Epithelial cell of esophagus (primary cell): Measurements from ENCODE around the gene RNASE8.

Experiments
- DNase-seq: peaks from one replicate; pipeline ENCODE4 v3.0.0; 2010; ENCODE audit warnings: low read depth
- H3K4me3 ChIP-seq: 2 replicates; pipeline ENCODE4 v1.5.1; 2011; ENCODE audit warnings: mild to moderate bottlenecking, low read length, control low read depth
- CTCF ChIP-seq: IDR thresholded peaks from 2 replicates; pipeline ENCODE4 v1.5.1; 2011; ENCODE audit warnings: low read depth, mild to moderate bottlenecking, low read length, control low read depth, inconsistent platforms; ENCODE audit not compliant: insufficient read depth; ENCODE audit errors: missing control alignments

RNASE8 gene

GRCh38 chr14:21089271-21089670 is 31.6 kb downstream of the RNASE8 start:
- TF ChIP-seq CTCF: no peak
- no peak for DNase-seq
- H3K4me3 ChIP-seq: no peak overlapping the region

GRCh38 chr14:21089877-21090193 is 32.2 kb downstream of the RNASE8 start:
- no peak for DNase-seq
- TF ChIP-seq CTCF: no peak
- H3K4me3 ChIP-seq: no peak overlapping the region

GRCh38 chr14:21090194-21090939 is 32.7 kb downstream of the RNASE8 start:
- peak; percentile 42 for TF ChIP-seq CTCF
- no peak for DNase-seq
- no peak overlapping the region for H3K4me3 ChIP-seq

- no peak overlapping the region for H3K4me3 ChIP-seq
- TF ChIP-seq CTCF: no peak
- DNase-seq: no peak
Observed at GRCh38 chr14:21090940-21091663, 33.5 kb downstream of the RNASE8 start.

GRCh38 chr14:21091821-21092272 is 34.2 kb downstream of the RNASE8 start:
- no peak for DNase-seq
- no peak for TF ChIP-seq CTCF
- no peak overlapping the region for H3K4me3 ChIP-seq

GRCh38 chr14:21092273-21093011 is 34.8 kb downstream of the RNASE8 start:
- no peak overlapping the region for H3K4me3 ChIP-seq
- DNase-seq: peak; percentile 78
- TF ChIP-seq CTCF: peak; percentile 98
